Measurements from ENCODE around the gene IL9R. TPM values are rescaled to one million over a fixed set of nuclear protein-coding genes. Genes with fewer than 3 reads are reported as not detected.
A peak's percentile ranks its signal among the peaks of the same experiment; 100 is the strongest.

IL9R gene
- total and polyA plus RNA-seq, 9 of the 15 experiments (the other 6 are each of a cell fraction or from before 2014, with no cell fraction given), result 0.58 to 2.7 (median 1.6) TPM

DNA sequence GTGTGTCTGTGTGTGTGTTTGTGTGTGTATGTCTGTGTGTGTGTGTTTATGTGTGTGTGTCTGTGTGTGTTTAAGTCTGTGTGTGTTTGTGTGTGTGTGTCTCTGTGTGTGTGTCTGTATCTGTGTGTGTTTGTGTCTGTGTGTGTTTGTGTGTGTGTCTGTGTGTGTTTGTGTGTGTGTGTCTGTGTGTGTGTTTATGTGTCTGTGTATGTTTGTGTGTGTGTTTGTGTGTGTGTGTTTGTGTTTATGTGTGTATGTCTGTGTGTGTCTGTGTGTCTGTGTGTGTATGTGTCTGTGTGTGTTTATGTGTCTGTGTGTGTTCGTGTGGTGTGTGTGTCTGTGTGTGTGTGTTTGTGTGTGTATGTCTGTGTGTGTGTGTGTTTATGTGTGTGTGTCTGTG lies 11.4 kb downstream of the IL9R start (continued):
- TF ChIP-seq, protein P1, sequence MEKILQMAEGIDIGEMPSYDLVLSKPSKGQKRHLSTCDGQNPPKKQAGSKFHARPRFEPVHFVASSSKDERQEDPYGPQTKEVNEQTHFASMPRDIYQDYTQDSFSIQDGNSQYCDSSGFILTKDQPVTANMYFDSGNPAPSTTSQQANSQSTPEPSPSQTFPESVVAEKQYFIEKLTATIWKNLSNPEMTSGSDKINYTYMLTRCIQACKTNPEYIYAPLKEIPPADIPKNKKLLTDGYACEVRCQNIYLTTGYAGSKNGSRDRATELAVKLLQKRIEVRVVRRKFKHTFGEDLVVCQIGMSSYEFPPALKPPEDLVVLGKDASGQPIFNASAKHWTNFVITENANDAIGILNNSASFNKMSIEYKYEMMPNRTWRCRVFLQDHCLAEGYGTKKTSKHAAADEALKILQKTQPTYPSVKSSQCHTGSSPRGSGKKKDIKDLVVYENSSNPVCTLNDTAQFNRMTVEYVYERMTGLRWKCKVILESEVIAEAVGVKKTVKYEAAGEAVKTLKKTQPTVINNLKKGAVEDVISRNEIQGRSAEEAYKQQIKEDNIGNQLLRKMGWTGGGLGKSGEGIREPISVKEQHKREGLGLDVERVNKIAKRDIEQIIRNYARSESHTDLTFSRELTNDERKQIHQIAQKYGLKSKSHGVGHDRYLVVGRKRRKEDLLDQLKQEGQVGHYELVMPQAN (IDR thresholded peaks at IDR 0.05; ENCODE audit: borderline replicate concordance), result peak; percentile 68
- no peak for TF ChIP-seq SRSF9 (IDR thresholded peaks at IDR 0.05; ENCODE audit: borderline replicate concordance, low read depth, low read length)
- TF ChIP-seq NFRKB (IDR thresholded peaks at IDR 0.05; ENCODE audit: low read depth), result 0 out of 2 replicates have a peak, but pooled peaks have one; percentile 46
- TF ChIP-seq ZNF134 (CRISPR knock-in tag; conservative IDR thresholded peaks at IDR 0.05), result no peak
- no peak for TF ChIP-seq ZNF778 (CRISPR knock-in tag; IDR thresholded peaks at IDR 0.05)
- TF ChIP-seq, protein P2, sequence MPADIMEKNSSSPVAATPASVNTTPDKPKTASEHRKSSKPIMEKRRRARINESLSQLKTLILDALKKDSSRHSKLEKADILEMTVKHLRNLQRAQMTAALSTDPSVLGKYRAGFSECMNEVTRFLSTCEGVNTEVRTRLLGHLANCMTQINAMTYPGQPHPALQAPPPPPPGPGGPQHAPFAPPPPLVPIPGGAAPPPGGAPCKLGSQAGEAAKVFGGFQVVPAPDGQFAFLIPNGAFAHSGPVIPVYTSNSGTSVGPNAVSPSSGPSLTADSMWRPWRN (IDR thresholded peaks at IDR 0.05; ENCODE audit: low read depth), result no peak
- no peak for TF ChIP-seq ZNF695 (CRISPR knock-in tag; IDR thresholded peaks at IDR 0.05)
- no peak for TF ChIP-seq KAT7 (CRISPR knock-in tag; IDR thresholded peaks at IDR 0.05; ENCODE audit: borderline replicate concordance)
- TF ChIP-seq FOXK2 (conservative IDR thresholded peaks at IDR 0.05 in 1 of 2, IDR thresholded peaks at IDR 0.05 in 1 of 2; ENCODE audit: low read depth in 2 of 2), result 0 out of 4 replicates have a peak, but pooled peaks of 1 of the 2 experiments have one; percentile 28
- TF ChIP-seq ZNF239 (CRISPR knock-in tag; IDR thresholded peaks at IDR 0.05), result no peak
- TF ChIP-seq FOXP1 (CRISPR knock-in tag; IDR thresholded peaks at IDR 0.05), result no peak
- TF ChIP-seq JUN (IDR thresholded peaks at IDR 0.05; ENCODE audit: borderline replicate concordance, low read depth, low read length), result no peak
- no peak for TF ChIP-seq JUN (CRISPR knock-in tag; IDR thresholded peaks at IDR 0.05; ENCODE audit: borderline replicate concordance)
- no peak for TF ChIP-seq ZFP1 (CRISPR knock-in tag; IDR thresholded peaks at IDR 0.05)
- peak; percentile 54; the same call in 1 of the 2 replicates for TF ChIP-seq SUPT5H (IDR thresholded peaks at IDR 0.05)
- TF ChIP-seq HLTF (IDR thresholded peaks at IDR 0.05), result 0 out of 2 replicates have a peak, but pooled peaks have one; percentile 64
- TF ChIP-seq, protein P3, sequence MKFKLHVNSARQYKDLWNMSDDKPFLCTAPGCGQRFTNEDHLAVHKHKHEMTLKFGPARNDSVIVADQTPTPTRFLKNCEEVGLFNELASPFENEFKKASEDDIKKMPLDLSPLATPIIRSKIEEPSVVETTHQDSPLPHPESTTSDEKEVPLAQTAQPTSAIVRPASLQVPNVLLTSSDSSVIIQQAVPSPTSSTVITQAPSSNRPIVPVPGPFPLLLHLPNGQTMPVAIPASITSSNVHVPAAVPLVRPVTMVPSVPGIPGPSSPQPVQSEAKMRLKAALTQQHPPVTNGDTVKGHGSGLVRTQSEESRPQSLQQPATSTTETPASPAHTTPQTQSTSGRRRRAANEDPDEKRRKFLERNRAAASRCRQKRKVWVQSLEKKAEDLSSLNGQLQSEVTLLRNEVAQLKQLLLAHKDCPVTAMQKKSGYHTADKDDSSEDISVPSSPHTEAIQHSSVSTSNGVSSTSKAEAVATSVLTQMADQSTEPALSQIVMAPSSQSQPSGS (CRISPR knock-in tag; IDR thresholded peaks at IDR 0.05), result no peak
- no peak for TF ChIP-seq ILF3 (IDR thresholded peaks at IDR 0.05; ENCODE audit: borderline replicate concordance)
- TF ChIP-seq, protein P4, sequence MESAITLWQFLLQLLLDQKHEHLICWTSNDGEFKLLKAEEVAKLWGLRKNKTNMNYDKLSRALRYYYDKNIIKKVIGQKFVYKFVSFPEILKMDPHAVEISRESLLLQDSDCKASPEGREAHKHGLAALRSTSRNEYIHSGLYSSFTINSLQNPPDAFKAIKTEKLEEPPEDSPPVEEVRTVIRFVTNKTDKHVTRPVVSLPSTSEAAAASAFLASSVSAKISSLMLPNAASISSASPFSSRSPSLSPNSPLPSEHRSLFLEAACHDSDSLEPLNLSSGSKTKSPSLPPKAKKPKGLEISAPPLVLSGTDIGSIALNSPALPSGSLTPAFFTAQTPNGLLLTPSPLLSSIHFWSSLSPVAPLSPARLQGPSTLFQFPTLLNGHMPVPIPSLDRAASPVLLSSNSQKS (CRISPR knock-in tag; IDR thresholded peaks at IDR 0.05), result no peak
- TF ChIP-seq SIN3A (IDR thresholded peaks at IDR 0.05; ENCODE audit: borderline replicate concordance in 2 of 2, control insufficient read depth in 1 of 2, low read depth in 2 of 2, low read length in 2 of 2), result no peak
- 0 out of 2 replicates have a peak, but pooled peaks have one; percentile 30 for TF ChIP-seq POLR2A (conservative IDR thresholded peaks at IDR 0.05)
- TF ChIP-seq, protein P5, sequence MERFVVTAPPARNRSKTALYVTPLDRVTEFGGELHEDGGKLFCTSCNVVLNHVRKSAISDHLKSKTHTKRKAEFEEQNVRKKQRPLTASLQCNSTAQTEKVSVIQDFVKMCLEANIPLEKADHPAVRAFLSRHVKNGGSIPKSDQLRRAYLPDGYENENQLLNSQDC (CRISPR knock-in tag; IDR thresholded peaks at IDR 0.05), result no peak
- no peak for TF ChIP-seq ZBTB7A (IDR thresholded peaks at IDR 0.05; ENCODE audit: borderline replicate concordance, control insufficient read depth, low read depth, low read length)
- TF ChIP-seq TSC22D4 (tag; IDR thresholded peaks at IDR 0.05), result no peak
- no peak for TF ChIP-seq ZNF75A (CRISPR knock-in tag; IDR thresholded peaks at IDR 0.05)
